Stimulated activated naive CD4-positive, alpha-beta T cell (primary cell): ENCODE data around the gene CYP19A1.

Experiments
- DNase-seq, 6 experiments: peaks; one replicate each; lab custom pipeline; 2025; lab: John Stamatoyannopoulos, UW

The CYP19A1 gene

GRCh38 chr15:51338496-51338895, at the start of gene CYP19A1:
Gene CYP19A1 (minus strand): TSS chr15:51338596. CDS start chr15:51242912, 95,684 bp downstream.
- no peak for DNase-seq

GRCh38 chr15:51387699-51388041, 49.3 kb upstream of the CYP19A1 start:
- DNase-seq: no peak

GRCh38 chr15:51386960-51387698, 48.7 kb upstream of the CYP19A1 start:
- no peak for DNase-seq

GRCh38 chr15:51386486-51386885, 48.1 kb upstream of the CYP19A1 start:
- no peak for DNase-seq

- DNase-seq: no peak
Measured at GRCh38 chr15:51386029-51386428, 47.6 kb upstream of the CYP19A1 start.

- DNase-seq: no peak
Measured at GRCh38 chr15:51382787-51383186, 44.4 kb upstream of the CYP19A1 start.

- no peak for DNase-seq
Measured at GRCh38 chr15:51380999-51381806, 42.8 kb upstream of the CYP19A1 start.

GRCh38 chr15:51379390-51379789, 41.0 kb upstream of the CYP19A1 start:
- DNase-seq: no peak

- no peak for DNase-seq
Measured at GRCh38 chr15:51378406-51378805, 40.0 kb upstream of the CYP19A1 start.

- DNase-seq: no peak
Measured at GRCh38 chr15:51377038-51377786, 38.8 kb upstream of the CYP19A1 start.

GRCh38 chr15:51375966-51376640, 37.7 kb upstream of the CYP19A1 start:
- DNase-seq: no peak

GRCh38 chr15:51374131-51374530, 35.7 kb upstream of the CYP19A1 start:
- no peak for DNase-seq

GRCh38 chr15:51371266-51371665, 32.9 kb upstream of the CYP19A1 start:
- no peak for DNase-seq

- DNase-seq: no peak
Measured at GRCh38 chr15:51369451-51369761, 31.0 kb upstream of the CYP19A1 start.

GRCh38 chr15:51368751-51369450, 30.5 kb upstream of the CYP19A1 start:
- no peak for DNase-seq

- no peak for DNase-seq
Measured at GRCh38 chr15:51368307-51368706, 29.9 kb upstream of the CYP19A1 start.

- no peak for DNase-seq
Measured at GRCh38 chr15:51367322-51367976, 29.1 kb upstream of the CYP19A1 start.

- DNase-seq: no peak
Measured at GRCh38 chr15:51366920-51367319, 28.5 kb upstream of the CYP19A1 start.

- DNase-seq: no peak
Measured at GRCh38 chr15:51366071-51366470, 27.7 kb upstream of the CYP19A1 start.

- no peak for DNase-seq
Measured at GRCh38 chr15:51365417-51365816, 27.0 kb upstream of the CYP19A1 start.

- DNase-seq: no peak
Measured at GRCh38 chr15:51363383-51363782, 25.0 kb upstream of the CYP19A1 start.
